GM19328 (cell line): Measurements from ENCODE around the gene ZFHX3.

ENCODE experiments used
- ATAC-seq: cut with Tn5 transposase; IDR thresholded peaks from one replicate; pipeline ENCODE4 v1.9.1; 2021; ENCODE audit warnings: mild to moderate bottlenecking, moderate library complexity; ENCODE audit not compliant: unreplicated experiment

ZFHX3 gene

GRCh38 chr16:73057291-73058210, 9.6 kb upstream of the ZFHX3 start:
- ATAC-seq: peak; percentile 46

DNA sequence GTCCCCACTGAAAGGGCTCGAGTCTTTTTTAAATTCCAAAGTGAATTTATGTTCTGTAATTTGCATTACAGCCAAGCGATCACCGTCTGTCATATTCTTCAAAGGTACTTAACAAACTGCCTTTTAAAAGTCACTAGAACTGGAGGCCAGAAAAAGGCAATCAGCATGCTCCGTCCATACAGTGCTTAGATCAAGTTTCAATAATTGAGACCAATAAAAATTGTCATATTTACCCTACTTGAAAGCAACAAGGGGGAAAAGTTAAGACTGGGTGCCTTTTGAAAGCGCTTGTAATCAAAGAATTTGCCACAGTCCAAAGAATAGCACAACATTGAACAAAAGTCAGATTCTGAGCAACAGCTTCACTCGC, 9.0 kb upstream of the ZFHX3 start:
- ATAC-seq: no peak

GRCh38 chr16:73056448-73056847, 8.5 kb upstream of the ZFHX3 start:
- ATAC-seq: no peak

GRCh38 chr16:73054813-73055482, 7.0 kb upstream of the ZFHX3 start:
- no peak for ATAC-seq

GRCh38 chr16:73054498-73054812, 6.5 kb upstream of the ZFHX3 start:
- no peak for ATAC-seq

- no peak for ATAC-seq
Measured at GRCh38 chr16:73054125-73054484, 6.2 kb upstream of the ZFHX3 start.

GRCh38 chr16:73053364-73054124, 5.6 kb upstream of the ZFHX3 start:
- ATAC-seq: no peak

DNA sequence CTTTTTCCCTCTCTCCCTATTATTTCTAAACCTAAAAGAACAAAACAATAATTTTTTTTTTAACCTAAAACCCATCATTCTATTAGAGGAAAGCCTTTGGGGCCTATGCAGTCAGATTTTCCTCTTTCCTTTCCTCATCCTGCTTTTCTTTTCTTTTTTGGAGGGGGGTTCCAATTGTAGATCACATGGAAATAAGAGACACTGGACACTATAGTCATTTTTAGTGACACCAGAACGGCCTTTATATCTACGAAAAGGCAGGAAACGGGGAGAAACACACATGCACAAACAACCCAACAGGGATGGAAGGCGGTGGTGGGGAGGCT, 5.1 kb upstream of the ZFHX3 start:
- no peak for ATAC-seq

- no peak for ATAC-seq
Measured at GRCh38 chr16:73052576-73052975, 4.6 kb upstream of the ZFHX3 start.

DNA sequence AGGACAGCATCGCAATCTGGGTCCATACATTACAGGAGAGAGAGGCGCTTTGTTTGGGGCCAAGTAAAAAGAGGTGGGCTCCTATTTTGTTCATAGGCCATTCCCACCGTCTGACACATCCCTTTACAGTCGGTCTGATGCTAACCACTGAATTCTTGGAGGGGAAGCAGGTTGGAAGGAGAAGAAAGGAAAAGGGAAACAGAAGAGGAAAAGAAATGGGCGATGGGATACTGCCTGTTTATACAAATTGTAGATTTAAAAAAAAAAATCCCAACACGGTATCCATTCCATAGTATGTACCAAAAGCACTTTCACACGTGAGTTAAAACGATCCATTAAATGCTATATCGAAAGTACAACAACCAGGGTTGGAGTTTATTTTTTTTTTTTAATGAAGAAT, 4.0 kb upstream of the ZFHX3 start:
- ATAC-seq: no peak

GRCh38 chr16:73051226-73051625, 3.3 kb upstream of the ZFHX3 start:
- ATAC-seq: no peak

GRCh38 chr16:73050201-73051099, 2.5 kb upstream of the ZFHX3 start:
- ATAC-seq: no peak

DNA sequence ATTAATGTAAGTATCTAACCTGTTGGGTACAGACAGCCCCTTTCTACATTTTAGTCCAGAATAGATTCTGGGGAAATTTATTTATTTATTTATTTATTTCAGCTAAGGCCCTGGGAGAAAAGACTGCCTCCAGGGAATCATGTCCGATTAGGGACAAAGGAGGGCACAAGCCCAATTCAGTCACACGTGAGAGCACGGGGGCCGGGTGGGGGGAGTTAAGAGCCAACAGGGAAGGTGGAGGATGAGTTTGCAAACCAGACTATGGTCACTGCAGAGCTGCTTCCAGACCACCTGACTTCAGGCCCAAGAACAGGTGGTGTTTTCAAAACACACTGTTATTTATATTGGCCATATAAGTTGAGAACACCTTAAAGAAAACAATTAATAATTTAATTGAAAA, 1.6 kb upstream of the ZFHX3 start:
- no peak for ATAC-seq

DNA sequence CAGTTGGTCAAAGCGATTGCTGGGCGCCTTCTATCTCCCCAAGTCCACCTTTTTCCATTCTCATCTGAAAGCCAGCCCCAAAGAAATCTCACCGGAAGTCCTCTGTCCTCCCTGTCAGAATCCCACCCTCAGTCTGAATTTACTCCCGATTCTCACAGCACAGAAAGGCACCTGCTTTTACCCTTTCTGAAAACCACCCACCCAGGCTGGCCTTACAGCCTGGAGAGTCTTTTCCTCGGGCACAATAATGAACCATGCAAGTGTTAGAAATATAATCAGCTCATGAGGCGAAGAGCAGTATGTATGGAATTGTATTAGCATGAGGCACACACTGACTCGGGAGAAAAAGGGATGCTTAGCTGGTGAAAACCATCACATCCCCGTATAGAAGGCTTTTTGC, 1.2 kb upstream of the ZFHX3 start:
- ATAC-seq: no peak

DNA sequence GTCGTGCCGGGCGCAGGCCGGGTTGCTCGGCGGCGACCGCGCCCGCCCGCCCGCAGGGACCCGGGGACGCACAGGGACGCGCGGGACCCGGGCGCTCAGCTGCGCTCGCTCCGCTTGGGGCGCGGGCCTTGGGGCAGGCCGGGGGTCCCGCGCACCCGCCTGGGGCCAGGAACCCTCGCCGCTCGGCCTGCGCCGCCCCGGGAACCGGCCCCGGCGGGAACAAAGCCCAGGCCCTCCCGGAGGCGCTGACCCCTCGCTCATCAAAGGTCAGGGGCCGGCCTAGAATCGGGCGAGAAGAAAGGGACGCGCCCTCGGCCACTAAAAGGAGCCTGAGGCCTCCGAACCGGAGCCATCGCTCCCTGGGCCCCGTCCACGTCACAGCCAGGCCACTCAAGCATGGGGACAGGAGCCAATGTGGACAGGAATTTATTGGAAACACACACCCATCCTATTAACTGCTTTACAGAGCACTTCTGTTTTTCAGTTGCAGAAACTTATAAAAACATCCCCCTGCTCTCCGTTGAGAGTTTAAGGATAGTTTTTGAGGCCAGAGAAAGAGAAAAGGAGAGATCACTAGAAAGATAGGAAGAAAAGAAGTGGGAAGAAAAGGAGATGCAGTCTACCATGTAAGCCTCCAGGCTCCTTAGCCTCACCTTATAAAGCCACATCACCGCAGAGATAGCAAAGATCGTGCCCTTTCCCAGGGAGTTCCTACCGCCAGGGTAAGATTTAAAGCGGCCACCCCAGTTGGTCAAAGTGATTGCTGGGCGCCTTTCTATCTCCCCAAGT, 558 bp upstream of the ZFHX3 start:
- ATAC-seq: no peak

- no peak for ATAC-seq
Measured at GRCh38 chr16:73047221-73047535, 750 bp downstream of the ZFHX3 start.

DNA sequence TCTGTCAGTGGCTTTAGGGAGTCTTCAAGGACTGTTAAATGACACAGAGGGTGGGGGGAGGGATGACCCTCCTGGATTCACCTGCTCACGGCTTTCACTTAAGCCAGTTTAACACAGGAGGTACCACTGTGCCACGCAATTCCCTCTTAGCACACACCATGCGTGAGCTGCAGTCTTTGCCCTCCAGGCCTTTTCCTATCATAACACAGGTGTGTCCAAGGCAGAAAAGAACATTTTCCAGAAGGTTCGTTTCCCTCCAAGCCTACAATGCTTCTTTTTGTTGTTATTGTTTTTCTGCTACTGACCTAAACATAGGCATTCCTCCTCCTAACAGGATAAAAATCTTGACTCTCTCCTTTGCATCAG, 1.1 kb downstream of the ZFHX3 start:
- ATAC-seq: no peak

GRCh38 chr16:73046202-73046848, 1.6 kb downstream of the ZFHX3 start:
- no peak for ATAC-seq

- ATAC-seq: no peak
Measured at GRCh38 chr16:73043828-73044467, 4.0 kb downstream of the ZFHX3 start.

DNA sequence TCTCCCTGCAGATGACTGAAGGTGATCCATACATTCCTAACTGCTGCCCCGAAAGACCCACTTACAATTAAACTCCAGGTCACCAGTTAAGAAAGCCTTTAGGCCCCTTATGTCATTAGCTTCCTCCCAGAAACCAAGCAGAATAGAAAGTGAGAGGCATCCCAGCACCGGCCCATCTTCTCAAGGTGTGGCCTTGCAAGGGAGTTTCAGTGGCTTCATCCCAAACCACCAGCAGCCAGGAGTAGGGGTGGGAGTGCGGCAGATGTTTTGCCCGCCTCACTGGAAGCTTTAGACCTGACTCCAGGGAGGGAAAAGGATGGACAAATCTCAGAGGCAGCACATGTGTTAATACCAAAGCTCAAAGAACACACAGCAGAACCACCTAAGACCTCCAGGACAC, 5.1 kb downstream of the ZFHX3 start:
- no peak for ATAC-seq
